Thyroid gland (tissue), 4 donors: Measurements from ENCODE around the gene STAC. TPM values are rescaled to one million over a fixed set of nuclear protein-coding genes. Genes with fewer than 3 reads are reported as not detected.

ENCODE experiments used
- DNase-seq, 2 donors: peaks; one replicate each; pipeline ENCODE4 v3.0.0-alpha.2; 2019
- H3K27ac ChIP-seq, 3 donors: fragments of 200-600 bp; sonication (generic); 1 replicate in 2 of 3; 2 replicates in 1 of 3; pipeline ENCODE4 v1.5.1; 2016 to 2019; ENCODE audit warnings: mild to moderate bottlenecking in 1 of 3, moderate library complexity in 1 of 3
- H3K27me3 ChIP-seq: fragments of 200-600 bp; sonication (generic); one replicate; pipeline ENCODE4 v1.5.1; 2019
- H3K36me3 ChIP-seq, 2 donors: fragments of 200-600 bp; sonication (generic); one replicate each; pipeline ENCODE4 v1.5.1; 2016 to 2019
- H3K4me1 ChIP-seq, 2 donors: fragments of 200-600 bp; sonication (generic); one replicate each; pipeline ENCODE4 v1.5.1; 2017 to 2019
- H3K4me3 ChIP-seq, 3 donors: fragments of 200-600 bp; sonication (generic); replicated peaks in 1 of 3; 1 replicate in 2 of 3; 2 replicates in 1 of 3; pipeline ENCODE4 v1.5.1; 2016; ENCODE audit warnings: mild to moderate bottlenecking in 1 of 3
- H3K9me3 ChIP-seq: fragments of 200-600 bp; sonication (generic); one replicate; pipeline ENCODE4 v1.5.1; 2017
- POLR2A ChIP-seq, 2 donors: fragments of 450-650 bp; IDR thresholded peaks; one replicate each; pipeline ENCODE4 v1.6.1; 2017; ENCODE audit warnings: antibody characterized with exemption in 2 of 2, mild to moderate bottlenecking in 2 of 2, moderate library complexity in 1 of 2
- WGBS, 2 donors: methylation state at CpG; one replicate each; pipeline ENCODE4 v1.1.5; 2017; 5-methylcytosine and 5-hydroxymethylcytosine counted together
- intact Hi-C: fragments of 100-400 bp; cut with DNase I; formaldehyde crosslinking; loops from one replicate; pipeline ENCODE4 v1.15.1; 2023
- total RNA-seq, 4 donors: library from RNA; depleted of rRNA; stranded (reverse); fragments of >200 nt; gene quantifications; one replicate each; pipeline ENCODE4 v1.2.3, GENCODE V29; 2016
- TF ChIP-seq, protein P1 (sequence below), 6 experiments: fragments of 200-600 bp in 3 of 6; fragments of 450-650 bp in 3 of 6; sonication (generic) in 3 of 6; IDR thresholded peaks; one replicate each; pipeline ENCODE4 v1.5.1; 2016 to 2019; ENCODE audit warnings: antibody characterized with exemption in 6 of 6, mild to moderate bottlenecking in 2 of 6, inconsistent platforms in 1 of 6, moderate library complexity in 1 of 6

STAC gene
- total RNA-seq, 4 donors from 2014 or later, result 0.40 to 4.7 (median 1.3) TPM; not detected in 1

GRCh38 chr3:36488077-36488789, 107.9 kb downstream of the STAC start:
- no peaks in the 10 kb centered on the region for H3K4me1 ChIP-seq
- no peaks in the 10 kb centered on the region for H3K27me3 ChIP-seq
- no peak for TF ChIP-seq POLR2A (IDR thresholded peaks at IDR 0.05)
- TF ChIP-seq, protein P1, sequence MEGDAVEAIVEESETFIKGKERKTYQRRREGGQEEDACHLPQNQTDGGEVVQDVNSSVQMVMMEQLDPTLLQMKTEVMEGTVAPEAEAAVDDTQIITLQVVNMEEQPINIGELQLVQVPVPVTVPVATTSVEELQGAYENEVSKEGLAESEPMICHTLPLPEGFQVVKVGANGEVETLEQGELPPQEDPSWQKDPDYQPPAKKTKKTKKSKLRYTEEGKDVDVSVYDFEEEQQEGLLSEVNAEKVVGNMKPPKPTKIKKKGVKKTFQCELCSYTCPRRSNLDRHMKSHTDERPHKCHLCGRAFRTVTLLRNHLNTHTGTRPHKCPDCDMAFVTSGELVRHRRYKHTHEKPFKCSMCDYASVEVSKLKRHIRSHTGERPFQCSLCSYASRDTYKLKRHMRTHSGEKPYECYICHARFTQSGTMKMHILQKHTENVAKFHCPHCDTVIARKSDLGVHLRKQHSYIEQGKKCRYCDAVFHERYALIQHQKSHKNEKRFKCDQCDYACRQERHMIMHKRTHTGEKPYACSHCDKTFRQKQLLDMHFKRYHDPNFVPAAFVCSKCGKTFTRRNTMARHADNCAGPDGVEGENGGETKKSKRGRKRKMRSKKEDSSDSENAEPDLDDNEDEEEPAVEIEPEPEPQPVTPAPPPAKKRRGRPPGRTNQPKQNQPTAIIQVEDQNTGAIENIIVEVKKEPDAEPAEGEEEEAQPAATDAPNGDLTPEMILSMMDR (IDR thresholded peaks at IDR 0.05), result no peak
- H3K9me3 ChIP-seq, result no peaks in the 10 kb centered on the region
- WGBS, 2 donors, result 58 to 64% methylated on average over 6 of the region's 6 CpGs
- no peak overlapping the region for H3K27ac ChIP-seq
- H3K36me3 ChIP-seq, result no peaks in the 10 kb centered on the region
- no peak for DNase-seq
- intact Hi-C loops, result no loop called here
- H3K4me3 ChIP-seq, result no peak overlapping the region

GRCh38 chr3:36489101-36489500, 108.8 kb downstream of the STAC start:
- H3K4me3 ChIP-seq, result no peak overlapping the region
- no peaks in the 10 kb centered on the region for H3K27me3 ChIP-seq
- WGBS, 2 donors, result 89 to 90% methylated on average over 4 of the region's 4 CpGs
- H3K27ac ChIP-seq, result no peak overlapping the region
- TF ChIP-seq, protein P1 (IDR thresholded peaks at IDR 0.05), result no peak
- no peak for TF ChIP-seq POLR2A (IDR thresholded peaks at IDR 0.05)
- DNase-seq, result no peak
- no peaks in the 10 kb centered on the region for H3K4me1 ChIP-seq
- no peaks in the 10 kb centered on the region for H3K36me3 ChIP-seq
- H3K9me3 ChIP-seq, result no peaks in the 10 kb centered on the region
- intact Hi-C loops, result no loop called here

- TF ChIP-seq, protein P1 (IDR thresholded peaks at IDR 0.05), result no peak
- no peak for TF ChIP-seq POLR2A (IDR thresholded peaks at IDR 0.05)
- DNase-seq, result no peak
- Histone ChIP-seq H3K9me3 (no peaks in the 10 kb centered on the region), H3K36me3 (no peaks in the 10 kb centered on the region), H3K27me3 (no peaks in the 10 kb centered on the region), H3K4me1 (no peaks in the 10 kb centered on the region), H3K27ac (no peak overlapping the region), H3K4me3 (no peak overlapping the region)
- intact Hi-C loops, result no loop called here
- 71 to 81% methylated on average over 6 of the region's 6 CpGs for WGBS, 2 donors
These were observed 109.5 kb downstream of the STAC start for GRCh38 chr3:36489679-36490425.

- Histone ChIP-seq H3K4me1 (peaks cover 0 to 9% of the 10 kb centered on the region in 2 donors), H3K27ac (no peak overlapping the region), H3K9me3 (no peaks in the 10 kb centered on the region), H3K27me3 (no peaks in the 10 kb centered on the region), H3K36me3 (no peaks in the 10 kb centered on the region), H3K4me3 (no peak overlapping the region)
- intact Hi-C loops, result no loop called here
- TF ChIP-seq POLR2A (IDR thresholded peaks at IDR 0.05), result no peak
- TF ChIP-seq, protein P1 (IDR thresholded peaks at IDR 0.05), result no peak
- DNase-seq, result no peak
- WGBS, 2 donors, result 92 to 94% methylated on average over 4 of the region's 4 CpGs
These were observed 112.7 kb downstream of the STAC start for GRCh38 chr3:36493051-36493450.
